Left ventricle myocardium inferior (tissue), 1 donor: Measurements from ENCODE around the gene ING1. TPM values are rescaled to one million over a fixed set of nuclear protein-coding genes. Genes with fewer than 3 reads are reported as not detected.
"Not testable (repeated sequence)": the region's sequence is repeated elsewhere in the genome, so short reads cannot be mapped to it uniquely, and the experiment has no call there.

Experiments used
- DNase-seq: peaks from one replicate; pipeline ENCODE4 v3.0.0-alpha.2; 2020
- H3K27ac ChIP-seq: fragments of 200-600 bp; replicated peaks from 2 replicates; pipeline ENCODE4 v1.8.0; 2021
- H3K27me3 ChIP-seq: fragments of 200-600 bp; 2 replicates; pipeline ENCODE4 v1.8.0; 2021; ENCODE audit warnings: low read depth
- H3K36me3 ChIP-seq: fragments of 200-600 bp; 2 replicates; pipeline ENCODE4 v1.8.0; 2021
- H3K4me1 ChIP-seq: fragments of 200-600 bp; 2 replicates; pipeline ENCODE4 v1.8.0; 2021
- H3K4me3 ChIP-seq: fragments of 200-600 bp; 2 replicates; pipeline ENCODE4 v1.8.0; 2021; ENCODE audit warnings: mild to moderate bottlenecking, moderate library complexity
- H3K9me3 ChIP-seq: fragments of 200-600 bp; replicated peaks from 2 replicates; pipeline ENCODE4 v1.8.0; 2021
- intact Hi-C: fragments of 100-400 bp; cut with micrococcal nuclease; formaldehyde crosslinking; loops from one replicate; pipeline ENCODE4 v1.11.0; 2022
- total RNA-seq: library from RNA; stranded (reverse); fragmentation: NEBNext Ultra II Directional; extraction: Animal tissue kit (Norgen Biotek cat#: 25700); gene quantifications from one replicate; pipeline ENCODE4 v1.2.1, GENCODE V29; 2021
- TF ChIP-seq, protein P1 (sequence below): fragments of 200-600 bp; IDR thresholded peaks from 2 replicates; pipeline ENCODE4 v1.8.0; 2021; ENCODE audit warnings: antibody characterized with exemption, mild to moderate bottlenecking, borderline replicate concordance
- donor health status: DM: no; HTN: yes; CAD: no; lungs with severe emphysema.

The ING1 gene
- total RNA-seq, 1 donor from 2014 or later: 6.9 TPM

DNA sequence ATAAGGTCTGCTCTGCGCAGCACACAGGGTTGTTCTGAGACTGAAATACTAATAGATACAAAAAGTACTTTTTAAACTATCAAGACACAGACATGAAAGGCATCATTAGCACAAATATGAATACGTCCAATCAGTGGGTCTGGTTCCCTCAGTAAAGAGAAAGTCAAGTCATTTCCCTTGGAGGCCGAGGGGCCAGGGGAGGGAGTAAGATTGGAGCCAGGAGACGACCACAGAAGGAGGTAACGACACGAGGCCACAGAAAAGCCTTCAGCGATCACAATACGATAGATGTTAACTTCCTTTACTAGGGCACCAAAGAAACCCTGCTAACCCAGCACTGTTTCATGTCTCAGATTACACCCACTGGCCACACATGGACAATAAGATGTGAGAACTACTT, 12.9 kb upstream of the ING1 start:
- no peaks in the 10 kb centered on the region for H3K27me3 ChIP-seq
- intact Hi-C loops: no loop called here

DNA sequence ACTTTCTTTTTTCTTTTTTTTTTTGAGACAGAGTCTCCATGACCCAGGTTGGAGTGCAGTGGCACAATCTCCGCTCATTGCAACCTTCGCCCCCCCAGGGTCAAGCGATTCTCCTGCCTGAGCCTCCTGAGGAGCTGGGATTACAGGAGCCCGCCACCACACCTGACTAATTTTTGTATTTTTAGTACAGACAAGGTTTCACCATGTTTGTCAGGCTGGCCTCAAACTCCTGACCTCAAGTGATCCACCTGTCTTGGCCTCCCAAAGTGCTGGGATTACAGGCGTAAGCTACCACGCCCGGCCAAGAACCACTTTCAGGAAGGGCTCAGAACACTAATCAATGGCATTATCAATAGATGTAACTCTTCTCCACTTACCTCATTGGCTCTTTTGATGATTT, 12.4 kb upstream of the ING1 start:
- H3K27me3 ChIP-seq, DNase-seq, H3K27ac ChIP-seq, H3K9me3 ChIP-seq, H3K4me3 ChIP-seq, intact Hi-C loops: not testable (repeated sequence)
- peaks cover 35% of the 10 kb centered on the region for H3K4me1 ChIP-seq
- H3K36me3 ChIP-seq: peaks cover 53% of the 10 kb centered on the region

More for the DNA sequence above, 12.9 kb upstream of the ING1 start:
- TF ChIP-seq, protein P1, sequence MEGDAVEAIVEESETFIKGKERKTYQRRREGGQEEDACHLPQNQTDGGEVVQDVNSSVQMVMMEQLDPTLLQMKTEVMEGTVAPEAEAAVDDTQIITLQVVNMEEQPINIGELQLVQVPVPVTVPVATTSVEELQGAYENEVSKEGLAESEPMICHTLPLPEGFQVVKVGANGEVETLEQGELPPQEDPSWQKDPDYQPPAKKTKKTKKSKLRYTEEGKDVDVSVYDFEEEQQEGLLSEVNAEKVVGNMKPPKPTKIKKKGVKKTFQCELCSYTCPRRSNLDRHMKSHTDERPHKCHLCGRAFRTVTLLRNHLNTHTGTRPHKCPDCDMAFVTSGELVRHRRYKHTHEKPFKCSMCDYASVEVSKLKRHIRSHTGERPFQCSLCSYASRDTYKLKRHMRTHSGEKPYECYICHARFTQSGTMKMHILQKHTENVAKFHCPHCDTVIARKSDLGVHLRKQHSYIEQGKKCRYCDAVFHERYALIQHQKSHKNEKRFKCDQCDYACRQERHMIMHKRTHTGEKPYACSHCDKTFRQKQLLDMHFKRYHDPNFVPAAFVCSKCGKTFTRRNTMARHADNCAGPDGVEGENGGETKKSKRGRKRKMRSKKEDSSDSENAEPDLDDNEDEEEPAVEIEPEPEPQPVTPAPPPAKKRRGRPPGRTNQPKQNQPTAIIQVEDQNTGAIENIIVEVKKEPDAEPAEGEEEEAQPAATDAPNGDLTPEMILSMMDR: no peak
- Histone ChIP-seq H3K36me3 (peaks cover 57% of the 10 kb centered on the region), H3K4me3 (no peak overlapping the region), H3K9me3 (no peaks in the 10 kb centered on the region), H3K27ac (no peak overlapping the region), H3K4me1 (peaks cover 34% of the 10 kb centered on the region)
- DNase-seq: no peak

DNA sequence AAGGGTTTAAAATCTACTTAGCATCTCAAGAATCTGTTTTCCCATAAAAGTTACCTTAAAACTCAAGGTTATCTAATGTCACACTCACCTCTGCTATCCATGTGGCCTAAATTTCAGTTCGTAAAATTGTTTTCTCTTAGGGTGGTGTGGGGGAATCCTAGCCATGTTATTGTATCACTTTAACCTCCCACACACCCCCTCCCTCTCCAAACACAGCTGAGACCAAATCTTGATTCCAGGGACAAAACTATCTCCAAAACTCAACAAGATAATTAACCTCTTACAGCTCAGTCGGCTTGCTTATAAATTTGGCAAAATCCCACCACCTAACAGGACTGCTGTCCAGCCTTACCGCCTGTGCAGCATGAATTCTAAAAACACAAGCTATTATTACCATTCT, 11.4 kb upstream of the ING1 start:
- intact Hi-C loops: no loop called here
- no peaks in the 10 kb centered on the region for H3K27me3 ChIP-seq
- no peaks in the 10 kb centered on the region for H3K9me3 ChIP-seq
- H3K4me3 ChIP-seq: no peak overlapping the region
- peaks cover 48% of the 10 kb centered on the region for H3K36me3 ChIP-seq
- no peak overlapping the region for H3K27ac ChIP-seq
- DNase-seq: no peak
- peaks cover 44% of the 10 kb centered on the region for H3K4me1 ChIP-seq
- TF ChIP-seq, protein P1: no peak

DNA sequence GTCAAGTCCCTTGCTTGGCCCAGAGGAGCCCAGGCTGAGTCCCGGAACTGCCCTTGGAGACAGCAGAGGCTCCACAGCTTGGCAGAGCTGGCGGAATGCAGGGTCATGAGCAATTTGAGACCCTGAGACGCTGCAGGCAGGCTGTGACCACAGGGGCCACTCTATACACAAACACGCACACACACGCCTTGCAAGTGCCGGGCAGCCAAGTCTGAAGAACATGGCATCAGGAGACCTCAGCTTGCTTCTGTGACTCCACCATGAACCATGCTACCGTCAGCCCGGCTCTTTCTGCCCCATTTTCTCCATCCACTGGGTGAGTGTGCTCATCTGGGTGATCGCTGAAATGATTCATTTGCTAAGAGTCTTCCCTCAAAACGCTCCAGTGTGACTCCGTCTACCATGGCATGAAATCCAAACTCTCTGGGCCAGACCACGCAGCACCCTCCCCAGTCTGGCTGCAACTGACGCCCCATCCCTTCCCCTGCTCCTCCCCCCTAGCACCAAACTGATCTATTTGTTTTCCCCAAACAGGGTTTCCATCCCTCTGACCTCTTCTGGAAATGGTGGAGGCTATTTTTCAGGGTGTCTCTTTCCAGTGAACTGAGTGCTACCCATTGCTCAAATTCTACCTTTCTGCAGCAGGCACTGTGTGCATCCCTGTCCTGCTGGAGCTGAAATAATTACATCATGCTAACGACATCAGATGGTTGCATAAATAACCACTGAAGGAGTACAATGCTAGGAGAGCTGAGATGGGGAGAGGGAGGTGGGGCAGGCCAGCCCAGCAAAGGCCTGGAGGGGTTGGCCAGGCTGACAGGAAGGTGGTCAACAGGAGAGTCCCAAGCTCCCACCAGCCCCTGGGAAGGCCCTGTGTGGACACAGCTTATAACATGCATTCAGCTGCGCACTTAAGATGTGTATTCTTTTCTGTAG, 10.6 kb upstream of the ING1 start:
- H3K27me3 ChIP-seq: no peaks in the 10 kb centered on the region
- no peak overlapping the region for H3K4me3 ChIP-seq
- intact Hi-C loops: no loop called here
- no peaks in the 10 kb centered on the region for H3K9me3 ChIP-seq
- peaks cover 40% of the 10 kb centered on the region for H3K36me3 ChIP-seq
- no peak overlapping the region for H3K27ac ChIP-seq
- TF ChIP-seq, protein P1: no peak
- DNase-seq: no peak
- H3K4me1 ChIP-seq: peaks cover 45% of the 10 kb centered on the region

DNA sequence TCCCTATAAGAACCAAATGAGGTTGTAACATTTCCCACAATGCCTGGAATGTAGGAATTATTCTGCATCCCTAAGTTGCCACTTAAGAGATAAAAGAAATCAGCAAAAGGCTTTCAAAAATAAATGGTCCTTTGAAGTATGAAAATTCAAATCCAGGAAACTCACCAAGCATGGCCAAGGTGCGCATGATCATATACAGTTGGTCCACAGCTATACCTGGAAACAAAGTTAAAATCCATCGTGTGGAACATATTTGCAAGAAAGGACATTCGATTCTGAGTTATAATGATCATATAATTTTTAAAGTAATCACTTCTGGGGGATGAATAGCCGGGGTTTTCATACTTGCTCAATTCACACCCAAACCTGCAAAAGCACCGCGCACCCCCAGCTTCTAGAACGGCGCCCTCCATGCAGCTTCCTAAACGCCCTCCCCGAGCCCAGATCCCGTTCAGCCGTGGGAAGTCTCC, 8.1 kb upstream of the ING1 start:
- TF ChIP-seq, protein P1: no peak
- no peak for DNase-seq
- peaks cover 15% of the 10 kb centered on the region for H3K36me3 ChIP-seq
- H3K27me3 ChIP-seq: no peaks in the 10 kb centered on the region
- intact Hi-C loops: no loop called here
- H3K4me1 ChIP-seq: peaks cover 45% of the 10 kb centered on the region
- H3K27ac ChIP-seq: peak overlapping the region; percentile 92
- peak overlapping the region; percentile 86 for H3K4me3 ChIP-seq
- no peaks in the 10 kb centered on the region for H3K9me3 ChIP-seq
